HepG2 (cell line): ENCODE data around the gene PPY. TPM values are rescaled to one million over a fixed set of nuclear protein-coding genes. Genes with fewer than 3 reads are reported as not detected.
A peak's percentile ranks its signal among the peaks of the same experiment; 100 is the strongest.

ENCODE experiments used
- BORCS8-MEF2B ChIP-seq: sonication (generic); formaldehyde crosslinking; IDR thresholded peaks from 2 replicates; pipeline ENCODE4 v1.8.0; 2022; ENCODE audit warnings: mild to moderate bottlenecking, missing genetic modification reagents
- DDIT3 ChIP-seq: sonication (generic); formaldehyde crosslinking; IDR thresholded peaks from 2 replicates; pipeline ENCODE4 v1.4.0; 2020; ENCODE audit warnings: mild to moderate bottlenecking, missing genetic modification reagents
- FOXP4 ChIP-seq: sonication (generic); formaldehyde crosslinking; IDR thresholded peaks from 2 replicates; pipeline ENCODE4 v1.4.0; 2020; ENCODE audit warnings: missing genetic modification reagents
- HOXA3 ChIP-seq: sonication (generic); formaldehyde crosslinking; IDR thresholded peaks from 2 replicates; pipeline ENCODE4 v1.5.0; 2020; ENCODE audit warnings: missing genetic modification reagents
- NFRKB ChIP-seq: fragments of 450-650 bp; IDR thresholded peaks from 2 replicates; pipeline ENCODE4 v1.6.1; 2017
- RFXAP ChIP-seq: sonication (generic); formaldehyde crosslinking; IDR thresholded peaks from 2 replicates; pipeline ENCODE4 v1.4.0; 2020; ENCODE audit warnings: missing genetic modification reagents, borderline replicate concordance
- SKIL ChIP-seq: sonication (generic); formaldehyde crosslinking; IDR thresholded peaks from 2 replicates; pipeline ENCODE4 v1.8.0; 2022; ENCODE audit warnings: missing genetic modification reagents, mild to moderate bottlenecking, moderate library complexity, borderline replicate concordance
- SRSF1 ChIP-seq: fragments of 200-400 bp; formaldehyde crosslinking; optimal IDR thresholded peaks from 2 replicates; pipeline ENCODE3; 2017; ENCODE audit warnings: mild to moderate bottlenecking, low read depth, low read length, moderate library complexity
- ZBTB3 ChIP-seq: sonication (generic); formaldehyde crosslinking; IDR thresholded peaks from 2 replicates; pipeline ENCODE4 v1.4.0; 2020; ENCODE audit warnings: low read depth, mild to moderate bottlenecking, moderate library complexity, missing genetic modification reagents, borderline replicate concordance
- ZBTB34 ChIP-seq: sonication (generic); formaldehyde crosslinking; IDR thresholded peaks from 2 replicates; pipeline ENCODE4 v1.8.0; 2022; ENCODE audit warnings: mild to moderate bottlenecking, missing genetic modification reagents
- ZFP36L2 ChIP-seq: sonication (generic); formaldehyde crosslinking; IDR thresholded peaks from 2 replicates; pipeline ENCODE4 v1.4.0; 2020; ENCODE audit warnings: missing genetic modification reagents
- ZNF280B ChIP-seq: sonication (generic); formaldehyde crosslinking; IDR thresholded peaks from 2 replicates; pipeline ENCODE4 v1.5.0; 2020; ENCODE audit warnings: missing genetic modification reagents, mild to moderate bottlenecking, borderline replicate concordance
- ZNF513 ChIP-seq: sonication (generic); formaldehyde crosslinking; conservative IDR thresholded peaks from 2 replicates; pipeline ENCODE4 v1.5.0; 2020; ENCODE audit warnings: missing genetic modification reagents
- ZNF577 ChIP-seq: sonication (generic); formaldehyde crosslinking; IDR thresholded peaks from 2 replicates; pipeline ENCODE4 v1.4.0; 2020; ENCODE audit warnings: mild to moderate bottlenecking, low read depth, missing genetic modification reagents, borderline replicate concordance
- ZNF773 ChIP-seq: sonication (generic); formaldehyde crosslinking; IDR thresholded peaks from 2 replicates; pipeline ENCODE4 v1.4.0; 2020; ENCODE audit warnings: missing genetic modification reagents, borderline replicate concordance
- polyA plus RNA-seq, 8 experiments: library from polyadenylated mRNA; depleted of rRNA in 3 of 8; stranded (reverse) in 7 of 8; unstranded in 1 of 8; fragments of >200 nt; fragmentation: Illumina TruSeq in 4 of 8; extraction: Trizol in 4 of 8; gene quantifications; 2 replicates each; pipeline versions ENCODE4 v1.2.1 to v1.2.3, GENCODE V29; 2011 to 2016; ENCODE audit warnings: low read depth in 4 of 8, missing spikeins in 1 of 8, mixed read lengths in 1 of 8; ENCODE audit not compliant: insufficient read depth in 1 of 8
- total RNA-seq, 5 experiments: library from RNA; depleted of rRNA; stranded (reverse); fragments of >200 nt; fragmentation: Illumina TruSeq; extraction: Trizol; gene quantifications; 2 replicates each; pipeline ENCODE4 v1.2.3, GENCODE V29; 2016; ENCODE audit warnings: low read depth in 1 of 5

PPY gene
- total and polyA plus RNA-seq, 2 of the 13 experiments (the other 11 are each of a cell fraction or from before 2014, with no cell fraction given), result not detected

- no peak for TF ChIP-seq ZNF280B
- 0 out of 2 replicates have a peak, but pooled peaks have one; percentile 10 for TF ChIP-seq FOXP4 (CRISPR knock-in tag)
- TF ChIP-seq ZBTB34 (CRISPR knock-in tag), result no peak
- no peak for TF ChIP-seq SRSF1
- TF ChIP-seq ZNF577 (CRISPR knock-in tag), result no peak
- no peak for TF ChIP-seq NFRKB
- no peak for TF ChIP-seq ZBTB3
- no peak for TF ChIP-seq ZNF513 (CRISPR knock-in tag)
- TF ChIP-seq SKIL (CRISPR knock-in tag), result peak; percentile 75; the same call in 1 of the 2 replicates
- no peak for TF ChIP-seq DDIT3 (CRISPR knock-in tag)
- no peak for TF ChIP-seq ZNF773
- TF ChIP-seq ZFP36L2 (CRISPR knock-in tag), result no peak
- 0 out of 2 replicates have a peak, but pooled peaks have one; percentile 36 for TF ChIP-seq RFXAP (CRISPR knock-in tag)
- TF ChIP-seq HOXA3 (CRISPR knock-in tag), result peak; percentile 24; the same call in 1 of the 2 replicates
- TF ChIP-seq BORCS8-MEF2B (CRISPR knock-in tag), result no peak
Measured at GRCh38 chr17:43931062-43931571, 11.2 kb downstream of the PPY start (continued).
